HG03139 (cell line): ENCODE data around the gene AP1G1.
"Not testable (repeated sequence)": the region's sequence is repeated elsewhere in the genome, so short reads cannot be mapped to it uniquely, and the experiment has no call there.

ENCODE experiments used
- ATAC-seq: cut with Tn5 transposase; IDR thresholded peaks from one replicate; pipeline ENCODE4 v1.9.1; 2021; ENCODE audit not compliant: unreplicated experiment

AP1G1 gene

GRCh38 chr16:71709229-71709781 lies 99.3 kb downstream of the AP1G1 start:
- ATAC-seq, result no peak

- ATAC-seq, result no peak
These were observed 99.9 kb downstream of the AP1G1 start for GRCh38 chr16:71708696-71709095.

- ATAC-seq, result no peak
These were observed 101.4 kb downstream of the AP1G1 start for GRCh38 chr16:71707199-71707598.

GRCh38 chr16:71706046-71706445 lies 102.6 kb downstream of the AP1G1 start:
- no peak for ATAC-seq

- no peak for ATAC-seq
These were observed 105.3 kb downstream of the AP1G1 start for GRCh38 chr16:71703333-71703732.

GRCh38 chr16:71700831-71701230 lies 107.8 kb downstream of the AP1G1 start:
- no peak for ATAC-seq

- ATAC-seq, result no peak
These were observed 110.1 kb downstream of the AP1G1 start for GRCh38 chr16:71698491-71698890.

GRCh38 chr16:71693164-71693563 lies 115.5 kb downstream of the AP1G1 start:
- ATAC-seq, result no peak

GRCh38 chr16:71689901-71690300 lies 118.7 kb downstream of the AP1G1 start:
- ATAC-seq, result no peak

GRCh38 chr16:71687861-71688260 lies 120.8 kb downstream of the AP1G1 start:
- ATAC-seq, result no peak

GRCh38 chr16:71684280-71684679 lies 124.4 kb downstream of the AP1G1 start:
- ATAC-seq, result not testable (repeated sequence)

- ATAC-seq, result no peak
These were observed 127.3 kb downstream of the AP1G1 start for GRCh38 chr16:71681360-71681759.
